GM12873 (cell line): Measurements from ENCODE around the gene TNNT1.

Experiments used
- TF ChIP-seq, protein P1 (sequence below): IDR thresholded peaks from 2 replicates; pipeline ENCODE4 v1.5.1; 2012; ENCODE audit warnings: low read depth, mild to moderate bottlenecking, moderate library complexity, low read length, control low read depth; ENCODE audit not compliant: insufficient read depth; ENCODE audit errors: missing control alignments

Gene TNNT1

DNA sequence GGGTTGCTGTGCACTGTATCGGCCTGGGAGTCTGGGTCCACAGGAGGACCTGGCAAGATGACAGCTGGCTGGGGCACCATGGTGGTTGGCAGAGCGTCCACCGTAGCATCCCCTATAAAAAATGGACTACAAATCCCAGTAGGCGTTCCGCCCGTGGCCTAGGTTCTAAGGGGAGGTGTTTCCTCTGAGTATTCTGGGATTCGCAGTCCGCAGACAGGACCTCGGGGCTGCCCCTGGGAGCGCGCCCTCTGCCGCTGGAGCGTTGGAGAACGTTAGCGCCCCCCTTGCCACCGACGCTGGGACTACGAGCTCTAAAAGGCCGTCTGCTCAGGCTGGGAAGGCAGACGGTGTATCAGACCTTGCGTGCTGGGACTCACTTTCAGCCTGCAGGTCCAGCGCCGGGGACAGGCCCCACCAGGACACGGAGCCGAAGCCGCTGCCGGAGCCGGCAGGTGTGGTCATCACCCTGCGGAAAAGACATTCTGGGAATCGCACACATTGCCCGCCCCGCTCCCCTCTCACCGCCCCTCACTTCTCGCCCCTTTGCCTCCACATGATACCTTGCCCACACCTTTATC is 17.0 kb upstream of the TNNT1 start:
- TF ChIP-seq, protein P1, sequence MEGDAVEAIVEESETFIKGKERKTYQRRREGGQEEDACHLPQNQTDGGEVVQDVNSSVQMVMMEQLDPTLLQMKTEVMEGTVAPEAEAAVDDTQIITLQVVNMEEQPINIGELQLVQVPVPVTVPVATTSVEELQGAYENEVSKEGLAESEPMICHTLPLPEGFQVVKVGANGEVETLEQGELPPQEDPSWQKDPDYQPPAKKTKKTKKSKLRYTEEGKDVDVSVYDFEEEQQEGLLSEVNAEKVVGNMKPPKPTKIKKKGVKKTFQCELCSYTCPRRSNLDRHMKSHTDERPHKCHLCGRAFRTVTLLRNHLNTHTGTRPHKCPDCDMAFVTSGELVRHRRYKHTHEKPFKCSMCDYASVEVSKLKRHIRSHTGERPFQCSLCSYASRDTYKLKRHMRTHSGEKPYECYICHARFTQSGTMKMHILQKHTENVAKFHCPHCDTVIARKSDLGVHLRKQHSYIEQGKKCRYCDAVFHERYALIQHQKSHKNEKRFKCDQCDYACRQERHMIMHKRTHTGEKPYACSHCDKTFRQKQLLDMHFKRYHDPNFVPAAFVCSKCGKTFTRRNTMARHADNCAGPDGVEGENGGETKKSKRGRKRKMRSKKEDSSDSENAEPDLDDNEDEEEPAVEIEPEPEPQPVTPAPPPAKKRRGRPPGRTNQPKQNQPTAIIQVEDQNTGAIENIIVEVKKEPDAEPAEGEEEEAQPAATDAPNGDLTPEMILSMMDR = peak; percentile 36

DNA sequence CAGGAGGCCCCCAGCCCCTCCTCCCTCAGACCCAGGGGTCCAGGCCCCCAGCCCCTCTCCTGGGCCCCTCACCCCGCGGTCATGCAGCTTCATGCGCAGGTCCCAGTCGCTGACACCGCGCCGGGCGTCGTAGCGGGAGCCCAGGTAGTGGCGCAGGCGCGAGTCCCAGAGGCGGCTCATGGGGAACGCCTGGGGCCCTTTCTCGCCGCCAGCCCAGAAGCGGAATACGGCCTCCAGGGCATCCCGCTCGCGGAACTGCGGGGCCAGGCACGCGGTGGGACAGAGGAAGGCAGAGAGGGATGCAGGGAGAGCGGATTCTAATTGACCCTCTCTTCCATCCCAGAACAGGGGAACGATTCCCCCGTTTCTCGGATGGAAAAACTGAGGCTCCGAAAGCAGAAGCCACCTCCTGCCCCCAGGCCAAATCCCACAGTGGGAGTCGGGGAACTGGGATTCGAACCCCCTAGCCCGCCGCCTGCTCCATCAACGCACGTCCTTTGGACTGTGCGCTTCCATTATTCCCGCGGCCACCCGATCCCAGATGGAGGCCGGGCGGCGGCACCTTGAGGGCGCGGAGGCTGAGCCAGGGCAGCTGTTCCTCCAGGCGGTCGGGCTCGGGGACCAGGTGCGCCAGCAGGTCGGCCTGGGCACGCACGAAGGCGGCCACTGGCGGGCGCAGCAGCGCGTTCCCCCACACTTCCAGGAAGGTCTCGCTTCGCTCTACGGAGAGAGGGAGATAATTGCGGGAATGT is 12.7 kb upstream of the TNNT1 start:
- TF ChIP-seq, protein P1 = no peak

DNA sequence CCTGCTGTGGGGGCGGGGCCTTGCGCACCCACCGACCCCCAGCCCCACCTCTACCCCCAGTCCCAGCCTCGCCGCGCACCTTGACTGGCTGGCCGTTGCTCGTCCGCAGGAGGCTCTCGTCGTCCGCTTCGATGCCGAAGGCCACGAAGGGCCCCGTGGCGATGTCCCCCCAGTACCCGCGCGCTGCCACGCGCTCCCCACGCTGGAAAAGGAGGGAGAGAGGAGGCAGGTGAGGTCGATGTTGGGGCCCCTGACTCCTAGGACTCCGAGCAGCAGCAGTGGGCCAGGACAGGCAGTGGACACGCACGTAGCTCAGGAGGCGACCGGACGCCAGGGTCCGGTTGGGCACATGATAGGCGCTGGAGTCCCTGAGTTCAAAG is 12.0 kb upstream of the TNNT1 start:
- TF ChIP-seq, protein P1 = no peak

DNA sequence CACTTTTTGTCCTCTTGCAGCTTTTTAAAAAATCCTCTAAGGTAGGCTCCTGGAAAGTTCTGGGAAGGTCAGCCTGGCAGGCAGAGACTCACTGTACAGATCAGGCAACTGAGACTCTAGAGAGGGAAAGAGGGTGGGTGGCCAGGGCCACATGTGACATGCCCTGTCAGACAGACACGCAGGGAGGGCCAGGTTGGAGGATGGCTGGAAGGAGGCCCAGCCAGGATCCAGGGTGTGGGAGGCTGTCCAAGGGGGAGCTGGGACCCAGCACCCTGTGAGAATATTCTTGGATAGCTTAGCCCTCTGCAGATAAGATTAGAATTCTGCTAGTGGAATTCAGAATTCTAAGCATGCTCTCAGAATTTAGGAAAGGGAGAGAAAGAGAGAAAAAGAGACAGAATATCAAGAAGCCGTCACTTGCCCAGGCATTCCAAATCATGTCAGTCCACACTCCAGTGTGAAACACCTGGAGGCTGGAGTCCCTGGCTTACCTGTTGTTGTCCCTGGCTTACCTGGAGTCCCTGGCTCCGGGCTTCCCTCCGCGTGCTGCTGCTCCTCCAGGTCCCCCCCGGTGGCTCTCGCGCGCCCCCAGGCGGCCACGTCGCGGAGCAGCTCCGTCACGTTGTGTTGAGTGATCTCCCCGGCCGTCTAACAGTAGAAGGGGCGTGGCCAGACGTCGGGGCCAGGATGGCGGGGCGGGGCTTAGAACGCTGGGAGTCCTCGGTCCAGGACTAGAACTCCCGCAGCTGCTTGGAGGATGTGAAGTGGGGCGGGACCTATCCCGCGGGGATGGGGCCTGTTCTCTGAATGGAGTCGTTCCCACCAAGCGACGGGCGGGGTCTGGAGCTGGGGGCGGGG is 11.4 kb upstream of the TNNT1 start:
- TF ChIP-seq, protein P1 = peak; percentile 94

DNA sequence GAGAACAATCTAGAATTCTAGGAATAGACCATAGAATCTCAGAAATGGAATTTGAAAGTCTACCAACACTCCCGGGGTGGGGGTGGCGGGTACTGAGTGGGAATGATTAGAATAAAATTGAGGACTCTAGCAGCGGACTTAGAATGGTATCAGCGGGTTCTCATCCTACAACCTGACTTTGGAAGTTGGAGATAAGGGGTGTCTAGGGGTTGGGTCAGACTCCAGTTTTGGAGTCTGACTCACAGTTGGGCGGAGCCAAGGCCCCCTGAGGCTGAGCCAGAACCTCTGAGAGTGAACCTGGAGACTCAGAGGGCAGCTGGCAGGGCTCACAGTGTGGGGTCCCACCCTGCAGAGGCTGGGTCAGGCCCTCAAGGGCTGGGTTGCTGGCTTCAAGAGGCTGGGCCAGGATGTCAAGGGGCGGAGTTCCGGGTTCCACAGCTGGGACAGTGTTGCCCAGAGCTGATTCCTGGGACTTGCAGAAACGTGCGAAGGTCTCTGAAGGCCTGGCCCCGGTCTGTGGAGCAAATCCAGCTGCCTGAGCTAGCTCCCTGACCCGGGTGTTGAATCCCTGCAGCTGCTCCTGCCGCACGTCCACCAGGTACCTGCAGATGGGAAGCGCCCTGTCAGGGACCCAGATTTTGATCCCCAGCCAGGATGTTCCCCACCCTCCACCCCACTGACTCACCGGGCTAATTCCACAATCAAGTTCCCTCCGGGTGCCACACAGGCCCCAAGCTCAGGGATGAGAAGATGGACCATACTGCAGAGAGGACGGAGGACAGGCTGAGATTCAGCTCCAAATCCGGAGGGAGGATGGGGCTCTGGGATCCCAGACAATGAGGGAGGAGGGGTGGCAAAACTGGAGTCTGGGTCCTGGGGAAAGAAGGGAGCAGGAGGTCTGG is 10.1 kb upstream of the TNNT1 start:
- TF ChIP-seq, protein P1 = no peak

DNA sequence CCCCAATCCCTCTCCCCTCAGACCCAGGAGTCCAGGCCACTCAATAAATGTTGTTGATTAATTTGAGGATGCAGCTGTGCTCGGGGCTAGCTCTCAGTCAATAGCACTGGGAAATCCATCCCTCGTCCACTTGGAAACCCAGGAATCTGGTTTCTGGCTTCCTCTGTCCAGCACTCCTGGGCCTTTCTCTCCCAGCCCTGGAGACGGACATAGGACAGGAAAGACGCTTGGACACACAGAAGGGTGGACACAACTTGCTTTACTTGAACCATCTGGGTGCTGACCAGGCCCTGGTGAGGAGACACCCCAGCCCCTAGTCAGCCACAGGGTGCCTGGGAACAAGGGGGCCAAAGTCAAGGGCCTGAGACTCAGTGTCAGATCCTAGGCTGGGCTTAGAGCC is 9.4 kb upstream of the TNNT1 start:
- TF ChIP-seq, protein P1 = no peak
